Gastrocnemius medialis (tissue), 4 donors: ENCODE results near the gene TCP1. TPM values are rescaled to one million over a fixed set of nuclear protein-coding genes. Genes with fewer than 3 reads are reported as not detected.

Experiments used
- ATAC-seq, 2 donors: fragments of 150-250 bp; one replicate each; pipeline ENCODE4 v1.9.1; 2016
- DNase-seq, 2 donors: peaks; one replicate each; pipeline ENCODE4 v3.0.0-alpha.2; 2019
- H3K27ac ChIP-seq, 4 donors: fragments of 200-600 bp; sonication (generic); 1 replicate in 1 of 4; 2 replicates in 3 of 4; pipeline ENCODE4 v1.5.1; 2016 to 2018; ENCODE audit warnings: mild to moderate bottlenecking in 2 of 4, moderate library complexity in 1 of 4
- H3K27me3 ChIP-seq, 3 donors: fragments of 200-600 bp; sonication (generic) in 2 of 3; 1 replicate in 1 of 3; 2 replicates in 2 of 3; pipeline versions ENCODE4 v1.5.1 to v1.6.0; 2016 to 2019; ENCODE audit warnings: mild to moderate bottlenecking in 1 of 3, moderate library complexity in 1 of 3
- H3K36me3 ChIP-seq, 2 donors: fragments of 200-600 bp; sonication (generic) in 1 of 2; one replicate each; pipeline ENCODE4 v1.5.1; 2017 to 2018
- H3K4me1 ChIP-seq, 2 donors: fragments of 200-600 bp; sonication (generic) in 1 of 2; one replicate each; pipeline ENCODE4 v1.5.1; 2016 to 2017; ENCODE audit warnings: mild to moderate bottlenecking in 2 of 2
- H3K4me3 ChIP-seq, 4 donors: fragments of 200-600 bp; sonication (generic) in 3 of 4; 1 replicate in 1 of 4; 2 replicates in 3 of 4; pipeline ENCODE4 v1.5.1; 2016 to 2019; ENCODE audit warnings: mild to moderate bottlenecking in 2 of 4
- H3K9me3 ChIP-seq, 3 donors: fragments of 200-600 bp; sonication (generic) in 2 of 3; 1 replicate in 1 of 3; 2 replicates in 2 of 3; pipeline ENCODE4 v1.5.1; 2016 to 2019
- CTCF ChIP-seq, 5 experiments: fragments of 450-650 bp in 3 of 5; fragments of 200-600 bp in 2 of 5; sonication (generic) in 2 of 5; IDR thresholded peaks in 4 of 5; conservative IDR thresholded peaks in 1 of 5; 1 replicate in 4 of 5; 2 replicates in 1 of 5; pipeline ENCODE4 v1.5.1; 2016 to 2019; ENCODE audit warnings: antibody characterized with exemption in 5 of 5, mild to moderate bottlenecking in 3 of 5, moderate library complexity in 3 of 5
- POLR2A ChIP-seq, 2 donors: fragments of 450-650 bp; IDR thresholded peaks; one replicate each; pipeline ENCODE4 v1.6.1; 2017; ENCODE audit warnings: antibody characterized with exemption in 2 of 2, mild to moderate bottlenecking in 2 of 2, moderate library complexity in 2 of 2
- in situ Hi-C, 4 donors: fragments of 200-750 bp; cut with MboI; loops; one replicate each; pipeline versions ENCODE4 v1.15.0 to v1.8.0; 2017; ENCODE audit warnings: low sequenced_read_pairs in 4 of 4
- intact Hi-C: fragments of 100-400 bp; cut with DNase I; formaldehyde crosslinking; loops from one replicate; pipeline ENCODE4 v1.15.1; 2023; ENCODE audit warnings: low total_unique reads
- total RNA-seq, 4 donors: library from RNA; depleted of rRNA; stranded (reverse); fragments of >200 nt; gene quantifications; one replicate each; pipeline versions ENCODE4 v1.1.0 to v1.2.3, GENCODE V29; 2016

TCP1 gene
- total RNA-seq, 4 donors from 2014 or later: 135 to 256 (median 166) TPM

GRCh38 chr6:159762681-159763293 is 26.6 kb downstream of the TCP1 start:
- peak overlapping the region; percentile 84 to 90 (median 88) for H3K4me3 ChIP-seq
- DNase-seq (no peak), ATAC-seq (no peak)
- intact Hi-C loops: loop anchor here (1.0 to 2.0 kb wide), 3 partner anchors 27 to 70 kb away; partner anchors contain the start of genes SOD2, TCP1 and WTAP
- no peaks in the 10 kb centered on the region for H3K27me3 ChIP-seq
- TF ChIP-seq POLR2A (IDR thresholded peaks at IDR 0.05) (no peak), CTCF (IDR thresholded peaks at IDR 0.05 in 4 of 5, conservative IDR thresholded peaks at IDR 0.05 in 1 of 5) (no peak)
- peak overlapping the region; percentile 96 to 99 (median 96) for H3K27ac ChIP-seq
- in situ Hi-C loops: no loop called here
- peaks cover 0 to 33% of the 10 kb centered on the region in 2 donors for H3K36me3 ChIP-seq
- peaks cover 13 to 19% of the 10 kb centered on the region in 2 donors for H3K4me1 ChIP-seq
- H3K9me3 ChIP-seq: no peaks in the 10 kb centered on the region

- TF ChIP-seq POLR2A (IDR thresholded peaks at IDR 0.05) (peak; percentile 47 to 68), CTCF (IDR thresholded peaks at IDR 0.05 in 4 of 5, conservative IDR thresholded peaks at IDR 0.05 in 1 of 5) (peak in 2 of 5 experiments; percentile 8 to 40)
- Histone ChIP-seq H3K36me3 (peaks cover 0 to 33% of the 10 kb centered on the region in 2 donors), H3K9me3 (no peaks in the 10 kb centered on the region), H3K4me1 (peaks cover 13 to 19% of the 10 kb centered on the region in 2 donors), H3K27ac (peak within 1 kb of the TSS; percentile 96 to 99 (median 96)), H3K27me3 (no peaks in the 10 kb centered on the region), H3K4me3 (peak within 1 kb of the TSS; percentile 84 to 90 (median 88))
- peak; percentile 95 to 96 for DNase-seq
- intact Hi-C loops (loop anchor here (1.0 to 2.0 kb wide), 4 partner anchors 19 to 69 kb away; partner anchors contain the start of genes SOD2, TCP1 and WTAP), in situ Hi-C loops (no loop called here)
- ATAC-seq: peak; percentile 98 to 99
Observed at GRCh38 chr6:159761873-159762680, 27.3 kb downstream of the TCP1 start, which contains the start of gene ACAT2. Gene ACAT2 (plus strand): TSS chr6:159762045. CDS start chr6:159762088, 43 bp downstream.

GRCh38 chr6:159761129-159761872 is 28.1 kb downstream of the TCP1 start:
- TF ChIP-seq POLR2A (IDR thresholded peaks at IDR 0.05): no peak
- no peak for TF ChIP-seq CTCF (IDR thresholded peaks at IDR 0.05 in 4 of 5, conservative IDR thresholded peaks at IDR 0.05 in 1 of 5)
- intact Hi-C loops (loop anchor here (2.0 kb wide), 1 partner anchor 18 kb away; no protein-coding TSS in a partner anchor), in situ Hi-C loops (no loop called here)
- DNase-seq (peak in 1 of 2 donors; percentile 4), ATAC-seq (peak in 1 of 2 donors; percentile 15)
- peak overlapping the region; percentile 84 to 90 (median 88) for H3K4me3 ChIP-seq
- H3K27ac ChIP-seq: peak overlapping the region; percentile 96 to 99 (median 96)
- peaks cover 13 to 19% of the 10 kb centered on the region in 2 donors for H3K4me1 ChIP-seq
- no peaks in the 10 kb centered on the region for H3K9me3 ChIP-seq
- peaks cover 0 to 34% of the 10 kb centered on the region in 2 donors for H3K36me3 ChIP-seq
- H3K27me3 ChIP-seq: no peaks in the 10 kb centered on the region

- Histone ChIP-seq H3K9me3 (no peaks in the 10 kb centered on the region), H3K4me3 (peak overlapping the region in 1 of 4 donors; percentile 90), H3K36me3 (peaks cover 0 to 40% of the 10 kb centered on the region in 2 donors), H3K4me1 (peaks cover 13 to 19% of the 10 kb centered on the region in 2 donors), H3K27ac (peak overlapping the region; percentile 96 to 99 (median 96)), H3K27me3 (no peaks in the 10 kb centered on the region)
- in situ Hi-C loops: no loop called here
- TF ChIP-seq CTCF (IDR thresholded peaks at IDR 0.05 in 4 of 5, conservative IDR thresholded peaks at IDR 0.05 in 1 of 5) (no peak), POLR2A (IDR thresholded peaks at IDR 0.05) (no peak)
- intact Hi-C loops: loop anchor here (2.0 kb wide), 1 partner anchor 18 kb away; no protein-coding TSS in a partner anchor
- ATAC-seq: no peak
- no peak for DNase-seq
Observed at GRCh38 chr6:159760602-159761057, 28.8 kb downstream of the TCP1 start.
